GM20000 (cell line): ENCODE measurements around the gene ADCY2.

ENCODE experiments used
- DNase-seq: peaks from one replicate; pipeline ENCODE4 v3.0.0; 2012; ENCODE audit warnings: low spot score
- TF ChIP-seq, protein P1 (sequence below): IDR thresholded peaks from 2 replicates; pipeline ENCODE4 v1.5.1; 2012; ENCODE audit warnings: mild to moderate bottlenecking, control low read depth; ENCODE audit errors: extremely low read depth, missing control alignments

The ADCY2 gene

GRCh38 chr5:7754490-7754889 lies 358.6 kb downstream of the ADCY2 start:
- DNase-seq = no peak
- TF ChIP-seq, protein P1, sequence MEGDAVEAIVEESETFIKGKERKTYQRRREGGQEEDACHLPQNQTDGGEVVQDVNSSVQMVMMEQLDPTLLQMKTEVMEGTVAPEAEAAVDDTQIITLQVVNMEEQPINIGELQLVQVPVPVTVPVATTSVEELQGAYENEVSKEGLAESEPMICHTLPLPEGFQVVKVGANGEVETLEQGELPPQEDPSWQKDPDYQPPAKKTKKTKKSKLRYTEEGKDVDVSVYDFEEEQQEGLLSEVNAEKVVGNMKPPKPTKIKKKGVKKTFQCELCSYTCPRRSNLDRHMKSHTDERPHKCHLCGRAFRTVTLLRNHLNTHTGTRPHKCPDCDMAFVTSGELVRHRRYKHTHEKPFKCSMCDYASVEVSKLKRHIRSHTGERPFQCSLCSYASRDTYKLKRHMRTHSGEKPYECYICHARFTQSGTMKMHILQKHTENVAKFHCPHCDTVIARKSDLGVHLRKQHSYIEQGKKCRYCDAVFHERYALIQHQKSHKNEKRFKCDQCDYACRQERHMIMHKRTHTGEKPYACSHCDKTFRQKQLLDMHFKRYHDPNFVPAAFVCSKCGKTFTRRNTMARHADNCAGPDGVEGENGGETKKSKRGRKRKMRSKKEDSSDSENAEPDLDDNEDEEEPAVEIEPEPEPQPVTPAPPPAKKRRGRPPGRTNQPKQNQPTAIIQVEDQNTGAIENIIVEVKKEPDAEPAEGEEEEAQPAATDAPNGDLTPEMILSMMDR = no peak

DNA sequence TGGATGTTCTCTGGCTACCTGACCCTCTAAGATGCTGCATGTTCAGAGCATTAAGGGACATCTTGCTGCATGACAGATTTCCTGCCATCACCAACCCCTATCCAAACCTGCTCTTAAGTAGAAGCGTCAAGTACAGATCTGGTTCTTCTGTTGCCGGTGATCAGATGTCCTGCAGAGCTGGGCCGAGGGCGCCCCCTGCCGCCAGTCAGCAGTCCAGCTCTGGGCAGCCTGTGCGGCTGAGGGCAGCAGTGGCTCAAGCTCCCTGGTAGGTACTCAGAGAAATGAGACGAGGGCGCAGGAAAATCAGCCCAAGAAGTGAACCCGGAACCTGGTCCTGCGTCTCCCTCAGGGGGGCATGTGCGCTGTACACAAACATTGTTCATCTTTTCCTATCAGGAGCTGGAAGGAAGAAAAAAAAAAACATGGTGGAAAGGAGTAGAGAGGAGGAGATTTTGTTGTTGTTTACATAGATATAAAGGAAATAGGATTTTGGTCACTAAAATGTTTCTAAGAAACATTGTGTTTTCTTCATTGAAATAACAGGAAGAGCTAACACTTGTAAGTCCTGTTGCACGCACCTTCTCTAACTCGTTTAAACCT lies 359.2 kb downstream of the ADCY2 start:
- TF ChIP-seq, protein P1 = peak; percentile 76
- DNase-seq = peak; percentile 65

DNA sequence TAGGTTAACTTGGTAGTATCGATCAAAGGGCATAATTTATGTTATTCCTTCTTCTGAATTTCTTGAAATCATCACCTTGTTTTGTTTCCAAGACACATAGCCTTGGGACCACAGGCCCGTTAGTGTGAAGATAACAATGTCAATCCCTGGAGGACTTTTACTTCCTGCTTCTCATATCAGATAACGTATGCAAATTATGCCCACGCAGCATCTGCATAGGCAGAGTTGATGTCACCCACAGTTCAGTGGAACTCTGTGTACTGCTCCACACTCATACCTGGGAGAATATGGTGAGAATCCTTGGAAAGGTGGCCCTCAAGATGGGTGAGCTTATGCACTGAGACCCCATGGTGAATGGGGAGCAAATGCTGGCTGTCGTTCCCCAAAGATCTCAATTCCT lies 360.0 kb downstream of the ADCY2 start:
- DNase-seq = no peak
- TF ChIP-seq, protein P1 = no peak

GRCh38 chr5:7756453-7756852 lies 360.5 kb downstream of the ADCY2 start:
- TF ChIP-seq, protein P1 = no peak
- DNase-seq = no peak

DNA sequence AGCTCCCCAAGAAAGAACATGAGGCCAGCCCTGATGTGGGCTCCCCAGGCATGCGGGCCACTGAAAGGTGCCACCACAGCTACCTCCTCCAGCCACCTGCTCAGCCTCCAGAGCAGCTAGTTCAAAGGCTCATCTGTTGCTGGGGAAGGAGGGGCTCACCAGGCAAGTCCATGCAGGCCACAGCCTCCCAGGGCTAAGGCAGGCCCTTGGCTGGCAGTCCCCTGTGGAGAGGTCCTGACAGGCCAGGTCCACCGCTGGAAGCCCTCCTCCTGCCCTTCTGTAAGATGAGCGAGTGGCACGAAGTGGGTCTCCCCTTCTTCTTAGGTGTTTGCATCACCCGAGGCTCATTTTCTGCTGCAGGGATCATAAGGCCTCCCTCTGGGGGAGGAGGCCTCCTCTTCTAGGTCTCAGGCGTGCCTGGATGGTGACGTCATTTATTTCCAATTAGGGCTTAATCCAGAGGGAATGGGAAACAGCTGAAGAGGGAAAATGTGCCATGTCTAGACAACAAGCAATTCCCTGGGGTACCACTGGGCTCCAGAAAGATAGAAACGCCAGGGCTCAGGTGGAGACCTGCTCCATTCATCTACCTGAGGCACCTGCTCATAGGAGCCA lies 363.4 kb downstream of the ADCY2 start:
- DNase-seq = no peak
- TF ChIP-seq, protein P1 = no peak

- TF ChIP-seq, protein P1 = no peak
- DNase-seq = no peak
These were observed 364.1 kb downstream of the ADCY2 start for GRCh38 chr5:7759951-7760580.

- TF ChIP-seq, protein P1 = no peak
- DNase-seq = no peak
These were observed 366.3 kb downstream of the ADCY2 start for GRCh38 chr5:7762267-7762666.
